Activated CD8-positive, alpha-beta memory T cell treated with anti-CD3 and anti-CD28 coated beads, Interleukin-2, amount 50 U/mL, for 1 hour (primary cell): ENCODE data around the gene IFNGR2.

Experiments used
- DNase-seq: peaks from one replicate; pipeline ENCODE4 v3.0.0-alpha.2; 2020; ENCODE audit errors: extremely low read depth

Gene IFNGR2

GRCh38 chr21:33481314-33481943, 78.2 kb downstream of the IFNGR2 start:
- DNase-seq, result no peak
